GM19395 (cell line): ENCODE data around the gene CUL1.

ENCODE experiments used
- ATAC-seq: cut with Tn5 transposase; IDR thresholded peaks from one replicate; pipeline ENCODE4 v1.9.1; 2021; ENCODE audit warnings: mild to moderate bottlenecking, moderate library complexity; ENCODE audit not compliant: unreplicated experiment

CUL1 gene

DNA sequence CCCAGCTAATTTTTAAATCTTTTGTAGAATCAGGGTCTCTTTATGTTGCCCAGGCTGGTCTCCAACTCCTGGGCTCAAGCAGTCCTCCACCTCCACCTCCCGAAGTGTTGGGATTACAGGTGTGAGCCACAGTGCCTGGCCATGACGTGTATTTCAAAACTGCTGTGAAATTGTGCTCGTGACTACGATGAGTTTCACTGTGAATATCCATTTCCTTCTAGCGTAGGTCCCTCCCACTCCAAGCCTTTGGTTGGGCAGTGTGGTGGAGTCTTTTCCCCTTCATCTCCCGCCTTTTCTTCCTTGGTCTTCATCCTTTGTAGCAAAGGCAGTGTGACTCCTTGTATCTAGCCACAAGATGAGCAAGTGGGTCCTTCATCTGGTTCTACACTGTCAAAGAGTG is 56.2 kb downstream of the CUL1 start:
- no peak for ATAC-seq

GRCh38 chr7:148761499-148762278 is 63.0 kb downstream of the CUL1 start:
- ATAC-seq: no peak

GRCh38 chr7:148763622-148764021 is 64.9 kb downstream of the CUL1 start:
- ATAC-seq: no peak

DNA sequence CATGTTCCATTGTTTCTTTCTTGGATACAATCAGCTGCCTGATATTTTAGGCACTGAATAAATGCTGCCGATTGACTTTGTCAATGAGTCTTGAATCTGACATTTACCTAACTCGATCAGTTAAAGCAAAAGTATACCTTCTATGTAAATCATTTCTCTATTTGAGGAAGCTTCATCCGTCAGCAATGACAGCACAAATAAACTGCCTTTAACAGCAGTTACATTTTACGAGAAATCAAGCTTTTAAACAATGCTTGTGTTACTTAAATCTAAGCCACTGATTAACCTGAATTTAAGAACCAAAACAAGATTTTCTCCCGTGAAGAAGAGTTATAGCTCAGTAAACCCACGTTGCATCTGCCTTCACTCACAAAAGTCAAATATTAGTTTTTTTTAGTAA is 71.3 kb downstream of the CUL1 start:
- no peak for ATAC-seq

DNA sequence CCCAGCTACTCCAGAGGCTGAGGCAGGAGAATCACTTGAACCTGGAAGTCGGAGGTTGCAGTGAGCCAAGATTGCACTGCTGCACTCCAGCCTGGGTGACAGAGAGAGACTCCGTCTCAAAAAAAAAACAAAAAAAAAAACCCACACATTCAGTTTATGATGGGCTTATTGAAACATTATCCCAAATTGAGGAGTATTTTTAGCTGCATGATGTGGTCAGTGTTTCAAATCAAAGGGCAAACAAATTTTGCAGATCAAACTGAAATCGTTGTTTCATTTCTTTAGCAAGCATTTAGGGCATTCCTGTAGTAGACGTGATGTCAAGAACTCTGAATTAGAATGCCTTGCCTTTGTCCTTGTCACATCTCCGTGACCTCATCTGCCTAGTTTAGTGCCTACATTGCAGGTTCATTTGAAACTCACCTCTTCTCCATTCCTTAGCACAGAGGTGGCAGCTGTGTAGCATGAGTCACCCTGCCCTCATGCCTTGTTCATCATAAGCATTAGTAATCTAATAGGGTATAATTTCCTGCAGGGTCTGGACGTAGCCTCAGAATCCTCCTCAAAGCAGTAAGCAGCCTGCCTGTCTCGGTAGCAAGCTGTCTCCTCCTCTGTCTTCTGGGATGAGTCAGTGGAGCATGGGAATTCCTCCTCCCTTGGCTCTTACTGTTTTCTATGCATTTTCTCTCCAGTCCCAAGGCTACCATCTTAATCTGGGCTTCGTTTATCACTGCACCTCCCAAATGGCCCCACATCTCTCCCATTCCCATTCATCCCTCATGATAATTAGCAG is 73.8 kb downstream of the CUL1 start:
- no peak for ATAC-seq

- ATAC-seq: peak; percentile 93
Observed at GRCh38 chr7:148773334-148773733, 74.6 kb downstream of the CUL1 start.

DNA sequence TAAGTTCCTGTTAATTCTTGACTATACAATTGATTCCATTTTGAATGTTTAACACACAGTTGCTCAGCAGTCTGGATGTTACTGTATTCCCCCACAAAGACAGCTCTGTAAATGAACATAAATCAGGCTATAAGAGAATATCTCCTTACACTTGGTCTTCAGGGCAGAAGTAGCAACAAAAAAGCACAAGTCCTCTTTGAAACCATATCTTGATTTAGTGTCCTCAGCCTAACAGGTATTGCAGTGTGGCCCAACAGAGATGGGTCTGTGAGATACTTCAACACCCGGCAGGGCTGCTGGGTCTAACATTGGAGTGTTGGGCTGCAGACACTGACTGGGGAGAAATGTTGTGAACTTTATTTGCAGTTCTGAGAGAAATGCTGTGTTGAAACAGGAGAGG is 75.8 kb downstream of the CUL1 start:
- no peak for ATAC-seq

GRCh38 chr7:148782757-148783456 is 84.2 kb downstream of the CUL1 start:
- no peak for ATAC-seq

DNA sequence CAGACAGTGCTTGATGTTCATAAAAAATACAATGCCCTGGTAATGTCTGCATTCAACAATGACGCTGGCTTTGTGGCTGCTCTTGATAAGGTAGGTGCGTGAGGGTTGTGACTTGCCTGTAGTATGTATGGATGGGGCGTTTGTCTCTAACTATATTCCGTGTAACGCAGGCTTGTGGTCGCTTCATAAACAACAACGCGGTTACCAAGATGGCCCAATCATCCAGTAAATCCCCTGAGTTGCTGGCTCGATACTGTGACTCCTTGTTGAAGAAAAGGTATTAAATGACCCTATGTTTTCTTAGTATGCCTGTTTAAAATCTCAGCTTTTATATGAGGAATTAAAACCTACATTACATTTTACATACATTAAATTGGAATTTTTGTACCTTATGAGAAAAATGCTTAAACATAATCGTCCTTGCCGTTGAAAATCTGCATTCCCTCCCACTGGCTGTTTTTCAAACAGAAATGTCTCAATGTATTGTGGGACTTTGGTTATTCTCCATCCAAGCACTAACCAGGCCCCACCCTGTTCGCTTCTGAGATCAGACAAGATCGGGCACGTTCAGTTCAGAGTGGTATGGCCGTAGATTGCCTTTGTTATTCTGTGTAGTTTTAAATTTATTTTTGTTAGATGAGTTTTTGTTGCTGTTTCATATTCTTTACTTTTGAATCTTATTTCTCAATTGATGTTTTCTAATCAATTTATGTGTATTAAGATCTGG is 85.3 kb downstream of the CUL1 start:
- ATAC-seq: no peak

- ATAC-seq: no peak
Observed at GRCh38 chr7:148787571-148788295, 89.0 kb downstream of the CUL1 start.

DNA sequence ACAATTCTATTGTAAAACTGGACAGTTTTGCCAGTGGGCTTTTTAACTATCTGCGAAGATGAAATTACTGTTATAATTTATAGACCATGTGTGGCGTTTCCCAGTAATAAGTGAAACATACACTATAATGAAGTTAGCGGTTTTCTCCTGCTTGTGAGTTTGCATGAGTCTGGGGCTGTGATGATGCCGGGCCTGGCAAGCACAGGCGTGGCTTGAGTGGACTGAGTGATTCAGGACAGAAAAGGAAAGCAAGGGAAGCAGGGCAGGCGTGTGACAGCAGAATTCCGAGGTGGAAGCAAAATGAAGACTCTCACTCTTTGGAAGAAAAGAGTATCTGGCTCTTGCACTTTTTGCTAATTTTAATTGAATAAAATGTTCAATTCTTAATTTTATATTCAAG is 90.5 kb downstream of the CUL1 start:
- ATAC-seq: no peak

DNA sequence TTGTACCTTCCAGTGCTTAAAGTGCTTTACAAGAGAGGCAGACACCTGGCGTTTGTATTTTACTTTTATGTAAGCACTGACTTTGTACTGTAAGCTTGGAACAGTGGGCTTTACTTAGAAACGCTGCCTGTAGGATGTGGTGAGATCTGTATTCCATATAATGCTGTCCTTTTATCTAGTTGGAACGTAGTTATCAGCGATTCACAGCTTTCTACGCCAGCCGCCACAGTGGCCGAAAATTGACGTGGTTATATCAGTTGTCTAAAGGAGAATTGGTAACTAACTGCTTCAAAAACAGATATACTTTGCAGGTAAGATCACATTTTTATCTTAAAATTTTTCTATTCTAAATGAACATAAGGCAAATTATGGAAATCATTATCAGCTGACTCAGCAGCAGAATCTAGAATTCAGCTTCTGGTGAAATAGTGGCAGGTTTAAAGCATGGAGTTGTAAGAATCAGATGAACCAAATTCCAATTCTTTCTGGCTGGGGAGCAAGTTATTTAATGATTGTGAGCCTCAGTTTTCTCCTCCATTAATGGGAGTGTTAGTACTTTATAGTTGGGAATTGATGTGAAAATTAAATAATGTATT is 91.5 kb downstream of the CUL1 start:
- no peak for ATAC-seq

- ATAC-seq: no peak
Observed at GRCh38 chr7:148790850-148791249, 92.1 kb downstream of the CUL1 start.

DNA sequence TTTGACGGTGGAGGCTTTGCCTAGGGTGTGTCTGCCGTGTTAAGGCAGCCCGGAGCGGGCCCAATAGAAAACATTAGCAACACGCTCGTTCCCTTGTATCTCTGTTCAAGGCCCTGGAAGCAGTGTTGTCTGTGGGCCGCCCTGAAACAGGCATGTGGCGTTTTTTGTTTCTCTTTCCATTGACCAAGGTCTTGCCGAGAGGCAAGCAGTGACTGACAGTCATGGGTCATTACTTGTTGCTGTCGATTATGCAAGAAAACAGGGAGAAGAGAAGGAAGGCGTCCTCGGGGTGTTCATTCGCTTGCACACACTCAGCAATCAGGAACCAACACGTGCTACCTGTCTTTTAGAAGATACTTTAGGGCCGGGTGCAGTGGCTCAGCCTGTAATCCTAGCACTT is 92.8 kb downstream of the CUL1 start:
- ATAC-seq: no peak

- ATAC-seq: no peak
Observed at GRCh38 chr7:148793590-148793989, 94.9 kb downstream of the CUL1 start.

GRCh38 chr7:148794476-148794875 is 95.8 kb downstream of the CUL1 start:
- no peak for ATAC-seq

DNA sequence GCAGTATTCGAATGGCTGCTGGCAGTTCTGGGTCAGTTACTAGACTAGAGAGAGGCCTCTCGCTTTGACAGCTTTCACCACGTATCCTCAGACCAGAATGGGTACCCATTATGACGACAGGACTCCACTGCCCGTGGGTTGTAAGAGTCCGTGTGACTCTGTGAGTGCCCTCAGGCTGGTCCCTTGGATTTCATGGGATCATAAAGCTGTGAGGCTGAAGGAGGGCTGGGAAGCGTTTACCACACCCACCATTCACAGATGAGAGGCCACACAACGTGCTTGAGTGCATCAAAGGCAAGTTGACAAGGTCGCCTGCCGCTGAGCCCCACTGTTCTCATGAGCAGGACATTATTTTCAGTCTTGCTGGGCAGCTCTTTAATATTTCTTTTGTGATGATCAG is 98.1 kb downstream of the CUL1 start:
- no peak for ATAC-seq

DNA sequence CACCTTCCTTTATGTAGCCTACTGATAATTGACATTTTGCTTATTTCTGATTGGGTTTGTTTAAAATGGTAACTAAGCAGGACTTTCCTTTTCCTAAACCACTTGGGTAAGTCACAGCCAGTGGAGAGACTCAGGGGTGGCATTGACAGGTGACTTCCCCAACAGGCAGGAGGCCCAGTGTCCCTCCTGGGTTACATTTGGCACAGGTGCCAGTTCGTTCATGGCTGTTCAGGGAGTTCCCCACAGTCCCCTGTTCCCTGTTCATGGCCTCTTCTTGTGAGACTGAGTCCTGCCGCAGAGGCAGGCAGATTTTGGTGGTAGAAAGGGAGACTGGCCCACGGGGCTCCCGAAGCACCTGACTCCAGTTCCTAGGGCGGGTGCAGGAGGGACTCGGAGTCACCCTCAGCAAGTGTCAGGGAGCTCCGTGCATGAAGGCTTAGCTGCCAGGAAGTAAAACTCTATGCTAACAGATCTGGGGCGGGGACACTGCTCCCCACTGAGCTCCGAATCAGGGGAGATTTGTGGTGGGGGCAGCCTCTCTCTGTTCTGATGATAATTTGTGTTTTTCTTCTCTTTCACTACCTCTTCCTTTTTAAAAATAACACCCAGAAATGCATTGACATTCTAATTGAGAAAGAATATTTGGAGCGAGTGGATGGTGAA is 101.3 kb downstream of the CUL1 start:
- no peak for ATAC-seq

- ATAC-seq: no peak
Observed at GRCh38 chr7:148800677-148801076, 102.0 kb downstream of the CUL1 start.

DNA sequence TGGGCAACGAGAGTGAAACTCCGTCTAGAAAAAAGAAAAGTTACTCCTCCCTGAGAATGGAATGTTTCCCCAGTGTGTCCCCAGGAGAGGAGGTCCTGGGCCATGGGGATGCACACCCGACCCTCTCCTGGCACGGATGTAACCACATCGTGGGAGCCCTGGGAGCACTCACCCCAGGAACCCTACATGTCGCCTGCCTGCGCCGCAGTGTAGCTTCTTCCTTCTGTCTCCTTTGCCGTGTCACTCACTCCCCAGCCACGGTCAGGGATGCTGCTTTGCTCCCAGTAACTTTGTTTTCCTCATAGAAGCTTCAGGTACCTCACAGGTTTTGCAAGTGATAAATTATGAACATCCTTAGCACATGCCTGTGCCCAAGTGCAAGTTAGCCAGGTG is 103.4 kb downstream of the CUL1 start:
- no peak for ATAC-seq
